Activated CD8-positive, alpha-beta memory T cell treated with anti-CD3 and anti-CD28 coated beads, Interleukin-2, amount 50 U/mL, for 1 hour (primary cell): ENCODE data around the gene MGAT5.
"Not testable (repeated sequence)": the region's sequence is repeated elsewhere in the genome, so short reads cannot be mapped to it uniquely, and the experiment has no call there.

Source experiments
- DNase-seq: peaks from one replicate; pipeline ENCODE4 v3.0.0-alpha.2; 2020; ENCODE audit errors: extremely low read depth

MGAT5 gene

DNA sequence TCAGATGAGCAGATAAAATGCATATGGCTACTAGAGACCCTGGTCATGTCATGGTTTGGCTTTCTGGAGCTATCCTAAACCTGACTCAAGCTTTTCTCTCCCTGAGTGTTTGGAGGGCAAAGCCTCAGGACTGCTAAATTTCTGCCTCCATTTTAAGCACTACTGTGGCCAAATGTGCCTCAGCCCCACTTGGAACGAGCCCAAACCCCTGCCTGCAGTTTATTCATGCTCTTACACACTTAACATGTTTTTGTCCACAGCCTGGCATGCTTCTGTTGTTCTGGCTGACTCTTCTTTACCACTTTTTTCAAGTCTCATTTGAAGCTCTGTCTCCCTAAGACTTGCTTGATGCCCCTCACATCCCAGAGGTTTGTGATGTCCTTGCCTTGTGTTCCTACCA is 24.7 kb downstream of the MGAT5 start:
- DNase-seq: no peak

- DNase-seq: no peak
Measured at GRCh38 chr2:134279417-134279816, 25.5 kb downstream of the MGAT5 start.

DNA sequence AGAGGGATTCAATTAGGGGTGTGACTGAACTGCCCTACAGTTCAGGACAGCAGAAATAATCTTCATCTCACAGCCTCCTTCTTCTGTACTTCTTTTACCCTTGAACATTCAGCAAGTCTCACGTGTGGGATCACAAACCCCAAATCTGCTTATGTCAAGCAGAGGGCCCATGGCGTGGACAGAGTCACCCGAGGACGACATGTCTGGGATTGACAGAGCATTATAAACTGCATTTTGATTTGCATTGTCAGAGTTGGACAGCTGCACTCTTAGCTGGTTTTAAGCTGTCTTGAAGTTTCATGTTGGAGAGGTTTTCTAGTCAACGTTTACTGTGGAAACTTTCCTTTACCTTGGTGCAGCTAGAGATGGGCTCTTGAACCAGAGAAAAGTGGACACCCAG is 26.4 kb downstream of the MGAT5 start:
- no peak for DNase-seq

GRCh38 chr2:134280726-134281125 is 26.9 kb downstream of the MGAT5 start:
- no peak for DNase-seq

DNA sequence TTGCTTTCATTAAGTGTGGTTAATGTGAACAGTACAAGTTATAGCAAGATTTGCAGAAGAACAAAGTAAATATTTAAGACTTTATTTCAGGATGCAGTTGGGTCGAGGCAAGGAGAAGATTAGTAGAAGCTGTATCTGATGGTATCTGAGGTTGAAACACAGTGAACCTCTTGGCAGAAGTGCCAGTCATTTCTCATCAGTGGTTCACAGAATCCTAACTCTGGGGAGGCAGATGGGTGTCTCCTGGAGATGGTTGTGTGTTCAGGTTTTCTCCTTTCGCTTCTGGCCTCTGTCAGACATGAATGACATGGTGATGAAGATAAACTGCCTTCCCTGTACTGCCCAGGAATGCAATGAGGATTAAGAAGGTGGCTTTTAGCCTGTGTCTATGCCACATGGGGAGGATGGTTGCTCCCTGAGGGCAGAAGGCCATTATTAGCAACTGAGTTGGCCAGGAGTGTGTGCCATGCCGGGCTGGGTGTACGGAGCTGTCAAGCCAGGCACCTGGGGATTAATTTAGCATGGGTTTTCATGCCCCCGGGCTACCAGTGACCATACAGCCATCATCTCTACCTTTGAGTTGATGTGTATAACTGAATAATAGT is 28.0 kb downstream of the MGAT5 start:
- no peak for DNase-seq

DNA sequence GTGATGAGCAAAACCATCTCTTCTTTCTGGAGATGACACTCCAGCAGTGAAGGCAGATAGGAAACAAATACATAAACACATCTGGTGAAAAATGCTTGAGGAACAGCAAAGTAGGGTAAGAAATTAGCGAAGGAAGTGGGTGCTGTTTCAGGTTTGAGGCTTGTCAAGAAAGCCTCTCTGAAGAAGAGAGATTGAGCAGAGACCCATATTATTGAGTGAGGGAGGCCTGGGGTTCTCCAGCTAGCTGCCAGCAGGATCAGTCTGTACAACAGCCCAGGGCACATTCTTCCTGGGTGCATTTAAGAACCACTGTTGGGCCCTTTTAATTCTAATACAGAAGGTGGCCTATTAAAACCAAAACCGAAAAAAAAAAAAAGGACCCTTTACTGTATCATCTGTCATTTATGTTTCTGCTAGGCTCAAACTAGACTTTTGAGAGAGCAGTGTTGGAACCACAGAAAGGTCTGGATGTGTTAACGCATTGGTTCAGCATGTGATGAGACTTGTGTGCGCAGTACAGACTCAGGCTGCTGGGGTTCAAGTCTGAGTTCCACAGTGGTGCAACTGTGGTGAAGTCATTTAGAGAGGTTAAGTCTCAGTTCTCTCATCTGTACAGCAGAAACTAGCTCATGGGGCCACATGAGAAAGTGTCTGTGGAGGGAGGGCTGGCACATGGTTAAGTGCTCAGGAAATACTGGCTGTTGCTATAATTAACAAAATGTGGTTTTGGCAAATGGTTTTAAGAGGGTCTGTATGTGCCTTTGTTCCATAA is 28.9 kb downstream of the MGAT5 start:
- no peak for DNase-seq

DNA sequence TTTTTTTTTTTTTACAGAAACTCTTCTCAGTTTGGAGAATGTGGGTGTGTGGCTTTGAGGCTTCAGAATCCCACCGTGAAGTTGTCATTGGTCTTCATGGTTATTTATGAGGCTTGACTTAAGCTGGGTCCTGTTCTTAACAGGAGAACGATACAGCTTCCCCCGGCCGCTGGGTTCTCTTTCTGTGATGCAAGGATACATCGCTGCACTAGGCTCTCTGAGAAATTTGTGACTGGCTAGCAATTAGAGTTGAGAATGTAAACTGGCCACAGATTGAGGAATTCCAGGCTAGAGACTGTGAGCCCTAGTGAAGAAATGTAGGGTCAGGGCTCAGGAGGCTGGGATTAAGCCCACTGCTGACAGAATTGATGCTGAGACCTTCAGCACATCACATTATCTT is 29.8 kb downstream of the MGAT5 start:
- DNase-seq: no peak

GRCh38 chr2:134284119-134284670 is 30.3 kb downstream of the MGAT5 start:
- no peak for DNase-seq

- no peak for DNase-seq
Measured at GRCh38 chr2:134287323-134287722, 33.5 kb downstream of the MGAT5 start.

DNA sequence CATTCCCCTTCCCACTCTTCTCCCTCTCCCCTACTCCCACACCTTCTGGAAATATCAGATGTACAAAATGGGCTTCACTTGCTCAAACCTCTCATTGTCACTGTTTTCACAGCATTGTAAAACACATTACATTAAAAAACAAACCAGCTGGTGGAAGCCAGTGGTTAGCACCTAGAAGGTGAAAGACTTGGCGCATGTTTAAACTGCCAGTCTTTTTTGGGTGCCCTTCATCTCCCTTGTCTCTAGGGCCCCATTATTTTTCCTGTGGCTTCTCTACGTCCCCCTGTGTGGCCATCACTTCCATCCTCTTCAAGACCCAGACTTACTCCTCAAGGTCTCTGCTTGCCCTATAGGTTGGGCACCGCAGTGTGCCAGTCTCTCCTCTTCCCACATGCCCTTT is 34.9 kb downstream of the MGAT5 start:
- DNase-seq: no peak

DNA sequence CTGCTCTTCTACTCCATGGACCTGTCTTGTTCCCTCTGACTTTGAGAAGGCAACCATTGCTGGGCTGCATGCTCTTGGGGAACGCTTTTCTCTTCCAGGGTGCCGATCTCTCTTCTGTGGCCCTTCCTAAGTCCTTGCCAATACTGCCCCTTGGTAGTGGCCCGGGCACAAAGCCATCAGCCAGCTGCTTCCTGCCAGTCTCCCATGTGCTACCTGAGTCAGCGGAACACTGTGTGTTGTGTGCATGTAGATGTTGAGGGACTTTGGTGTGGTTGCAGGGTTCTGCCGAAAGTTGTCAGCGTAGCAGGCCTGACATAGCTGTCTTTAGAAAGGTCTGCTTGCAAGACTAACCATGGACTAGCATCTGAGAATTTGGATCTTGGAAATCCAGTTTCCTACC is 35.4 kb downstream of the MGAT5 start:
- no peak for DNase-seq

- no peak for DNase-seq
Measured at GRCh38 chr2:134290358-134290757, 36.5 kb downstream of the MGAT5 start.

GRCh38 chr2:134292514-134292913 is 38.6 kb downstream of the MGAT5 start:
- no peak for DNase-seq

- DNase-seq: no peak
Measured at GRCh38 chr2:134293719-134294537, 40.1 kb downstream of the MGAT5 start.

DNA sequence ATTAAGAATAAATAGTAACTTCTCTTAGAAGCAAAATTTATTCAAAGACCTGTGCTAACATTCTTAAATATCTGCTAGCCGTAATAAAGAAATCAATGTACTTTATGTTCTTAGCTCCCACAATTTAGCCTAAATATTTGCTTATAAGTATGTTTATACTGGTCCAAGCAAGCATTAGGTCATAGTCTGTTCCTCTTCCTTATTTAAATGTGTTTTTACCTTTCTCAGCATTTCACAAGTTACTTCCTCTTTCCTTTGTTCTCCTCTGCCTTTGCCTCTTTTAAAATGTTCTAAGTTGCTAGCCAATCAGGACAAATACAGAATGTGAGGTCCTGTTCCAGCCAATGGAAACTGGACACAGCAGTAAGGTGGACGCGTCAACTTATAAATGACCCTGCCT is 40.7 kb downstream of the MGAT5 start:
- not testable (repeated sequence) for DNase-seq

DNA sequence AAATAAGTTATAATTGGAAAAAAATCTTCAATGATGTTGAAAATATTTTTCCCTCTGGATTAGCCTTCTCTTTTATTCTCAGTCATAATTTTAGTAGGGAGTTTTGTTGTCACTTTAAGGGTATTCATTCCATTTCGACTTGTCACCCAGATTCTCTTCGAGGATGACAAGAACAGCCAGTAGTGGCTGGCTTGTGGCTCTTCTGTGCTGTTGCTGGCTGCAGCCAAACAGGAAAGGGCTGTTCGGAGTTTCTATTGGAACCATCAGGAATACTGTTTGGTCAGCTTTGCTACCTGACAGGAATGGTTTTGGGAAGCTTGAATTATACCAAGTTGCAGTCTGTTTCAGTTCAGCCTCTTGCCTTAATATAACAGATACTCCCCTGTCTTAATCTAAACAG is 41.6 kb downstream of the MGAT5 start:
- DNase-seq: no peak

DNA sequence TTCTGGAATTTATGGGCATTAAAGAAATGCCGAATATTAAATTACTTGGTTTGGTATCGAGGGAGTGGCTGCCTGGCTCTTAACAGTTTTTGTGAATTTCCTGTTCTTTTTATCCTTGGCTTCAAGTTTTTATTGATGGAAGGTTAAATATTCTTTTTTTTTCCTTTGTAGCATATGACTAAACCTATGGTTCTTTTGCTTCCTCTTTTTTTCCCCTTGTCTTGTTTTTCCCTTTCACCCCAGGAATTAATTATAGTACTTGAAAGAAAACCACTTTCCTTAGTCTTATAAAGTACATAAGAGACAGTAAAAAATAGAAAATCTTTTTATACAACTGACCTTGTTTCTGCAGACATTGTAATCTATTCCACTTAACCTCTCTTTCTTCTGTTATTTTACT is 42.4 kb downstream of the MGAT5 start:
- DNase-seq: no peak

DNA sequence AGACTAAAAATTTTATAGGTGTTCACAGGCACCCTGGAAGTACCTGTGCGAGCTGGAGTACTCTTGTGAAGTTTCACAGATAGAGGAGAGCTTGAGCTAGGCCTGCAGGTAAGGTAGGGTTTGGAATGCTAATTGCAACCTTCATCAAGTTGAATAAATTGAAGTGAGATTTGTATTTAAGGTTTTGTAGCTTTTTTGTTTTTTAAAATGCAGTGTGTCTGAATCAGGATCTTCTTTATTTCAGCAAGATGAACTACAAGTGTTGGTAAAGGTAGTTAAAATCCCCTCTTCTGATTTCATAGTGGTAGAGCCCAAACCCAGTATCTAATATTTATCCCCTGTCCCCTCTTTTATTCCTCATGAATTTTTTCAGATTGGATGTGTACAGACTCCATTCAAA is 45.5 kb downstream of the MGAT5 start:
- DNase-seq: no peak

DNA sequence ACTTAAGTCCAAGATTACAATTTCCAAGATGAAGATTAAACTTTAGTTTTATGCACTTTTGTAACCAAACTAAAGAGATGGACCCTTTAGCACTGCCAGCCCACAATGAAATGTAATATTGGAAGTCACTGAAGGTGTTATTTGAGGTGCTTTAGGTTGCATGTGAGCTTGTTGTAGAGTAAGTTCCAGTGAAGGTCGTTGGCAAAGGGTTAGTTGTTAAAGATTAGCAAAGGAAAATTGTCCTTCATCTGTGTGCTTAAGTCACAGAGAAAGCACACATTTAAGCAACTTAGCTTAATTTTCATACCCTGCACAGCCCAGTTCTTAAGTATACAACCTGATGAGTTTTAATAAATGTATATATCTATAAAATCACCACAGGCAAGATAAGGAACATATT is 46.7 kb downstream of the MGAT5 start:
- DNase-seq: no peak

GRCh38 chr2:134301099-134301927 is 47.4 kb downstream of the MGAT5 start:
- no peak for DNase-seq

- no peak for DNase-seq
Measured at GRCh38 chr2:134301928-134302260, 48.0 kb downstream of the MGAT5 start.
